H1 (cell line): ENCODE measurements around the gene ZNF532. TPM values are rescaled to one million over a fixed set of nuclear protein-coding genes. Genes with fewer than 3 reads are reported as not detected.

Experiments used
- CTCF ChIA-PET: fragments of 300-600 bp; sonication (Branson Sonifier 250); formaldehyde crosslinking; loops from one replicate; lab custom pipeline; 2021; ENCODE audit not compliant: partially characterized antibody; lab: Charles Lee
- POLR2A ChIA-PET: fragments of 300-600 bp; sonication (Branson Sonifier 250); formaldehyde crosslinking; loops from one replicate; lab custom pipeline; 2021; ENCODE audit warnings: inconsistent platforms; ENCODE audit not compliant: partially characterized antibody; lab: Charles Lee
- DNase-seq, 2 experiments: peaks; one replicate each; pipeline versions ENCODE4 v3.0.0 to v3.0.0-alpha.2; 2010 to 2022; ENCODE audit warnings: low spot score in 2 of 2, low read depth in 1 of 2, mixed read lengths in 1 of 2
- FAIRE-seq: peaks from 2 replicates; lab custom pipeline; 2011; peaks lifted over from hg19 to GRCh38; lab: Jason Lieb, UNC
- H2AFZ ChIP-seq: 2 replicates; pipeline ENCODE4 v1.8.1; 2012; ENCODE audit warnings: low read length, inconsistent platforms
- H2AK5ac ChIP-seq: 2 replicates; pipeline ENCODE4 v1.6.1; 2013; ENCODE audit warnings: low read depth, low read length
- H2BK120ac ChIP-seq: replicated peaks from 2 replicates; pipeline ENCODE3; 2013; ENCODE audit warnings: low read depth, low read length, inconsistent platforms
- H2BK12ac ChIP-seq: 2 replicates; pipeline ENCODE4 v1.6.1; 2013; ENCODE audit warnings: low read depth, low read length
- H2BK15ac ChIP-seq: 2 replicates; pipeline ENCODE4 v1.6.1; 2013; ENCODE audit warnings: low read length
- H2BK20ac ChIP-seq: 2 replicates; pipeline ENCODE4 v1.6.1; 2013; ENCODE audit warnings: low read length
- H2BK5ac ChIP-seq: 2 replicates; pipeline ENCODE4 v1.6.1; 2013; ENCODE audit warnings: low read depth, low read length
- H3K14ac ChIP-seq: 2 replicates; pipeline ENCODE4 v1.6.1; 2013; ENCODE audit warnings: inconsistent platforms; ENCODE audit not compliant: insufficient read length
- H3K18ac ChIP-seq: 2 replicates; pipeline ENCODE4 v1.6.1; 2013; ENCODE audit warnings: low read length; ENCODE audit errors: extremely low read depth
- H3K23ac ChIP-seq: 2 replicates; pipeline ENCODE4 v1.6.1; 2013; ENCODE audit warnings: inconsistent platforms; ENCODE audit not compliant: insufficient read length
- H3K23me2 ChIP-seq: 2 replicates; pipeline ENCODE4 v1.6.1; 2013; ENCODE audit warnings: low read depth, low read length
- H3K27ac ChIP-seq: 2 replicates; pipeline ENCODE4 v1.6.1; 2011; ENCODE audit warnings: low read depth, low read length, inconsistent platforms
- H3K27me3 ChIP-seq, 4 experiments: replicated peaks in 1 of 4; 1 replicate in 1 of 4; 2 replicates in 3 of 4; pipeline versions ENCODE4 v1.6.1 to v1.8.1; 2011 to 2013; ENCODE audit warnings: low read length in 3 of 4, mild to moderate bottlenecking in 3 of 4, inconsistent platforms in 2 of 4, mixed read lengths in 2 of 4, moderate library complexity in 1 of 4; ENCODE audit not compliant: control insufficient read depth in 3 of 4, insufficient read depth in 3 of 4; ENCODE audit errors: extremely low read depth in 1 of 4
- H3K36me3 ChIP-seq, 4 experiments: 2 replicates each; pipeline versions ENCODE4 v1.6.1 to v1.8.1; 2011 to 2013; ENCODE audit warnings: mild to moderate bottlenecking in 4 of 4, low read length in 3 of 4, moderate library complexity in 2 of 4, control low read depth in 1 of 4, inconsistent platforms in 1 of 4; ENCODE audit not compliant: insufficient read depth in 4 of 4, control insufficient read depth in 2 of 4
- H3K4ac ChIP-seq: replicated peaks from 2 replicates; pipeline ENCODE3; 2013; ENCODE audit warnings: low read length, low read depth, mixed read lengths, inconsistent platforms; ENCODE audit not compliant: insufficient read length
- H3K4me1 ChIP-seq, 4 experiments: replicated peaks in 1 of 4; 1 replicate in 1 of 4; 2 replicates in 3 of 4; pipeline versions ENCODE4 v1.6.1 to v1.8.1; 2011 to 2013; ENCODE audit warnings: low read length in 3 of 4, inconsistent platforms in 2 of 4, mixed read lengths in 1 of 4; ENCODE audit not compliant: insufficient read depth in 4 of 4, control insufficient read depth in 3 of 4
- H3K4me2 ChIP-seq, 2 experiments: 2 replicates each; pipeline versions ENCODE4 v1.6.1 to v1.8.1; 2011 to 2013; ENCODE audit warnings: low read depth in 2 of 2, low read length in 2 of 2, control low read depth in 1 of 2, inconsistent platforms in 1 of 2, mild to moderate bottlenecking in 1 of 2; ENCODE audit not compliant: insufficient read depth in 1 of 2
- H3K4me3 ChIP-seq, 4 experiments: fragments of 200-600, 300-600 bp in 1 of 4; sonication (generic), shearing (Covaris generic), sonication (Bioruptor Twin) in 1 of 4; 2 replicates each; pipeline versions ENCODE4 v1.5.1 to v1.8.1; 2011 to 2016; ENCODE audit warnings: low read length in 4 of 4, low read depth in 3 of 4, control low read depth in 2 of 4, inconsistent platforms in 2 of 4, mild to moderate bottlenecking in 2 of 4, mixed read lengths in 1 of 4, moderate library complexity in 1 of 4; ENCODE audit not compliant: insufficient read depth in 2 of 4; ENCODE audit errors: extremely low read depth in 1 of 4
- H3K56ac ChIP-seq: replicated peaks from 2 replicates; pipeline ENCODE3; 2013; ENCODE audit warnings: low read depth, mild to moderate bottlenecking, mixed read lengths, low read length, inconsistent platforms; ENCODE audit not compliant: insufficient read length
- H3K79me1 ChIP-seq: 2 replicates; pipeline ENCODE4 v1.6.1; 2013; ENCODE audit warnings: low read depth, low read length, control low read depth
- H3K79me2 ChIP-seq, 2 experiments: 2 replicates each; pipeline versions ENCODE4 v1.6.1 to v1.8.1; 2012 to 2013; ENCODE audit warnings: low read length in 2 of 2, mild to moderate bottlenecking in 2 of 2, inconsistent platforms in 1 of 2; ENCODE audit not compliant: insufficient read depth in 2 of 2, control insufficient read depth in 1 of 2
- H3K9ac ChIP-seq, 4 experiments: replicated peaks in 1 of 4; 1 replicate in 1 of 4; 2 replicates in 3 of 4; pipeline versions ENCODE4 v1.6.1 to v1.8.1; 2011 to 2013; ENCODE audit warnings: low read depth in 3 of 4, low read length in 3 of 4, control low read depth in 2 of 4, mild to moderate bottlenecking in 2 of 4, moderate library complexity in 2 of 4, inconsistent platforms in 1 of 4; ENCODE audit errors: extremely low read depth in 1 of 4
- H3K9me3 ChIP-seq, 2 experiments: 2 replicates each; pipeline versions ENCODE4 v1.6.1 to v1.8.1; 2012 to 2013; ENCODE audit warnings: mild to moderate bottlenecking in 2 of 2, moderate library complexity in 2 of 2, control low read depth in 1 of 2, inconsistent platforms in 1 of 2, low read depth in 1 of 2, low read length in 1 of 2, mixed read lengths in 1 of 2; ENCODE audit not compliant: insufficient read depth in 2 of 2
- H4K20me1 ChIP-seq, 2 experiments: replicated peaks in 1 of 2; 2 replicates each; pipeline versions ENCODE3 to v1.8.1; 2011 to 2013; ENCODE audit warnings: inconsistent platforms in 2 of 2, low read length in 2 of 2, mild to moderate bottlenecking in 1 of 2; ENCODE audit not compliant: insufficient read depth in 2 of 2, control insufficient read depth in 1 of 2
- H4K5ac ChIP-seq: 2 replicates; pipeline ENCODE4 v1.6.1; 2013; ENCODE audit warnings: low read length, low read depth, mixed read lengths, inconsistent platforms; ENCODE audit not compliant: insufficient read length
- H4K8ac ChIP-seq: 2 replicates; pipeline ENCODE4 v1.8.0; 2013; ENCODE audit warnings: mild to moderate bottlenecking, moderate library complexity, low read length, inconsistent platforms; ENCODE audit not compliant: insufficient read depth; ENCODE audit errors: extremely low read depth
- H4K91ac ChIP-seq: replicated peaks from 2 replicates; pipeline ENCODE3; 2013; ENCODE audit warnings: low read length, mixed read lengths, inconsistent platforms; ENCODE audit not compliant: insufficient read length
- CTCF ChIP-seq, 3 experiments: IDR thresholded peaks; 1 replicate in 2 of 3; 2 replicates in 1 of 3; pipeline versions ENCODE4 v1.5.1 to v1.6.1; 2011; ENCODE audit warnings: low read length in 3 of 3, mild to moderate bottlenecking in 3 of 3, inconsistent platforms in 2 of 3, low read depth in 1 of 3, moderate library complexity in 1 of 3; ENCODE audit not compliant: insufficient read depth in 1 of 3; ENCODE audit errors: control extremely low read depth in 1 of 3
- EP300 ChIP-seq, 2 experiments: IDR thresholded peaks; 1 replicate in 1 of 2; 2 replicates in 1 of 2; pipeline ENCODE4 v1.6.1; 2011 to 2012; ENCODE audit warnings: low read depth in 2 of 2, low read length in 2 of 2, mild to moderate bottlenecking in 2 of 2, borderline replicate concordance in 1 of 2, inconsistent platforms in 1 of 2, moderate library complexity in 1 of 2
- JUN ChIP-seq: IDR thresholded peaks from 2 replicates; pipeline ENCODE4 v1.6.1; 2011; ENCODE audit warnings: low read depth, mild to moderate bottlenecking, improper control_type of control experiment, low read length
- SP2 ChIP-seq: IDR thresholded peaks from 2 replicates; pipeline ENCODE4 v1.6.1; 2012; ENCODE audit warnings: mild to moderate bottlenecking, low read length, inconsistent platforms
- SP4 ChIP-seq: IDR thresholded peaks from 2 replicates; pipeline ENCODE4 v1.6.1; 2012; ENCODE audit warnings: low read length, inconsistent platforms
- TAF1 ChIP-seq: IDR thresholded peaks from 2 replicates; pipeline ENCODE4 v1.6.1; 2011; ENCODE audit warnings: mild to moderate bottlenecking, low read depth, low read length
- TBP ChIP-seq: IDR thresholded peaks from 2 replicates; pipeline ENCODE4 v1.6.1; 2011; ENCODE audit warnings: low read depth, low read length, improper control_type of control experiment
- WGBS, 2 experiments: shearing (Covaris generic) in 1 of 2; methylation state at CpG; one replicate each; pipeline versions ENCODE4 v1.1.6 to v1.1.7; 2013 to 2015; ENCODE audit warnings: low lambda C conversion rate in 2 of 2, mixed read lengths in 2 of 2, inconsistent platforms in 1 of 2, low coverage in 1 of 2, missing lambda C conversion rate in 1 of 2; ENCODE audit not compliant: insufficient replicate concordance in 2 of 2, insufficient coverage in 1 of 2, insufficient read length in 1 of 2; ENCODE audit errors: extremely low coverage in 1 of 2, missing lambda C conversion rate in 1 of 2; 5-methylcytosine and 5-hydroxymethylcytosine counted together
- polyA plus RNA-seq, 7 experiments: library from polyadenylated mRNA; depleted of rRNA in 3 of 7; stranded (reverse) in 5 of 7; unstranded in 2 of 7; fragments of >200 nt in 5 of 7; fragments of 200-250 nt in 2 of 7; gene quantifications; 1 replicate in 5 of 7; 2 replicates in 1 of 7; 4 replicates in 1 of 7; pipeline versions ENCODE4 v1.2.1 to v1.2.3, GENCODE V29; 2011 to 2013; ENCODE audit warnings: missing spikeins in 2 of 7, mixed read lengths in 2 of 7
- total RNA-seq: library from RNA; stranded (reverse); fragmentation: NEBNext Ultra II Directional; extraction: Animal tissue kit (Norgen Biotek cat#: 25700); gene quantifications from 2 replicates; pipeline ENCODE4 v1.2.1, GENCODE V29; 2021

ZNF532 gene
- total and polyA plus RNA-seq, 2 of the 8 experiments (the other 6 are each of a cell fraction or from before 2014, with no cell fraction given): 143 to 240 TPM

GRCh38 chr18:58996696-58997095 is 132.0 kb downstream of the ZNF532 start:
- no peak overlapping the region for H3K9ac ChIP-seq
- CTCF ChIA-PET: interaction anchor here (1.0 kb wide), 1 partner anchor 22 kb away, joined by 3 read pairs; no protein-coding TSS in a partner anchor

More at GRCh38 chr18:58996696-58997095, 132.0 kb downstream of the ZNF532 start:
- no peak overlapping the region for H2BK120ac ChIP-seq
- no peak for TF ChIP-seq CTCF (IDR thresholded peaks at IDR 0.05; ENCODE audit: control extremely low read depth in 1 of 3, insufficient read depth in 1 of 3, low read depth in 1 of 3, low read length in 3 of 3)
- TF ChIP-seq SP4: no peak
- no peak for TF ChIP-seq SP2
- no peak for TF ChIP-seq TBP
- TF ChIP-seq JUN: no peak
- no peak for TF ChIP-seq TAF1
- TF ChIP-seq EP300 (IDR thresholded peaks at IDR 0.05; ENCODE audit: borderline replicate concordance in 1 of 2, low read depth in 2 of 2, low read length in 2 of 2): no peak
- no peaks in the 10 kb centered on the region for H3K79me2 ChIP-seq
- H2BK5ac ChIP-seq: no peak overlapping the region
- no peaks in the 10 kb centered on the region; a peak in 1 of 8 replicates for H3K36me3 ChIP-seq
- no peak overlapping the region for H2BK15ac ChIP-seq
- no peak overlapping the region for H3K56ac ChIP-seq
- no peak overlapping the region for H2BK12ac ChIP-seq
- no peak overlapping the region for H3K23ac ChIP-seq
- no peak for FAIRE-seq
- H3K4me2 ChIP-seq: no peak overlapping the region
- H4K91ac ChIP-seq: no peak overlapping the region
- no peaks in the 10 kb centered on the region for H4K20me1 ChIP-seq
- POLR2A ChIA-PET: interaction anchor here (1.0 to 1.8 kb wide), 3 partner anchors 9 to 50 kb away, joined by 3 to 6 read pairs (median 3); no protein-coding TSS in a partner anchor
- H3K27ac ChIP-seq: no peak overlapping the region
- H3K14ac ChIP-seq: no peak overlapping the region
- no peak overlapping the region for H2BK20ac ChIP-seq
- no peak overlapping the region for H3K18ac ChIP-seq
- no peak overlapping the region for H3K4me3 ChIP-seq
- no peak overlapping the region for H4K8ac ChIP-seq
- DNase-seq: peak in 1 of 2 experiments; percentile 19
- no peak overlapping the region for H4K5ac ChIP-seq
- H2AFZ ChIP-seq: no peak overlapping the region; the same call in 1 of the 2 replicates
- H3K9me3 ChIP-seq: no peaks in the 10 kb centered on the region
- no peaks in the 10 kb centered on the region for H3K79me1 ChIP-seq
- H3K4ac ChIP-seq: no peak overlapping the region
- 88% methylated on average over 7 of the region's 7 CpGs; no CpG with 5 or more reads in 1 of the 2 experiments for WGBS, 2 experiments
- H3K27me3 ChIP-seq: 0 out of 7 replicates have a peak, but pooled peaks cover 0 to 3% (median 0%) of the 10 kb centered on the region in 4 experiments
- no peaks in the 10 kb centered on the region for H3K23me2 ChIP-seq
- peaks cover 0 to 3% (median 0%) of the 10 kb centered on the region in 4 experiments; a peak in 1 of 7 replicates for H3K4me1 ChIP-seq
- H2AK5ac ChIP-seq: no peak overlapping the region
